PFSK-1 (cell line): ENCODE data around the gene ZP3.
A peak's percentile ranks its signal among the peaks of the same experiment; 100 is the strongest.

ENCODE experiments used
- FOXP2 ChIP-seq: optimal IDR thresholded peaks from 2 replicates; pipeline ENCODE3; 2011; ENCODE audit warnings: borderline replicate concordance, control low read depth, inconsistent platforms; ENCODE audit not compliant: insufficient read depth; ENCODE audit errors: extremely low read length, extremely low read depth
- POLR2AphosphoS5 ChIP-seq: IDR thresholded peaks from 2 replicates; pipeline ENCODE4 v1.6.1; 2012; ENCODE audit warnings: low read depth, mild to moderate bottlenecking, control low read depth, low read length, moderate library complexity
- REST ChIP-seq, 2 experiments: IDR thresholded peaks; 2 replicates each; pipeline versions ENCODE4 v1.6.1 to v1.8.0; 2011 to 2012; ENCODE audit warnings: low read depth in 2 of 2, low read length in 2 of 2, control low read depth in 1 of 2, inconsistent platforms in 1 of 2, mild to moderate bottlenecking in 1 of 2, moderate library complexity in 1 of 2; ENCODE audit not compliant: insufficient read depth in 1 of 2
- SIN3A ChIP-seq: IDR thresholded peaks from 2 replicates; pipeline ENCODE4 v1.6.1; 2012; ENCODE audit warnings: mild to moderate bottlenecking, low read length, moderate library complexity, borderline replicate concordance; ENCODE audit not compliant: insufficient read depth
- TAF1 ChIP-seq: IDR thresholded peaks from 2 replicates; pipeline ENCODE4 v1.6.1; 2012; ENCODE audit warnings: low read length, control low read depth, borderline replicate concordance; ENCODE audit not compliant: insufficient read depth

The ZP3 gene

GRCh38 chr7:76392531-76393115, 32.1 kb upstream of the ZP3 start:
- TF ChIP-seq POLR2AphosphoS5 (peak; percentile 41; the same call in 1 of the 2 replicates), FOXP2 (no peak)

GRCh38 chr7:76393116-76394031, 31.4 kb upstream of the ZP3 start:
- no peak; a peak in 1 of 4 replicates for TF ChIP-seq REST (IDR thresholded peaks at IDR 0.05; ENCODE audit: insufficient read depth in 1 of 2, low read depth in 2 of 2, low read length in 2 of 2)
- TF ChIP-seq FOXP2: peak; percentile 69
- peak; percentile 76; the same call in 1 of the 2 replicates for TF ChIP-seq POLR2AphosphoS5
- no peak for TF ChIP-seq TAF1

- TF ChIP-seq SIN3A (no peak), REST (IDR thresholded peaks at IDR 0.05; ENCODE audit: insufficient read depth in 1 of 2, low read depth in 2 of 2, low read length in 2 of 2) (no peak), FOXP2 (no peak), TAF1 (no peak), POLR2AphosphoS5 (no peak)
These were observed 29.8 kb upstream of the ZP3 start for GRCh38 chr7:76394957-76395356.

GRCh38 chr7:76395965-76396726, 28.6 kb upstream of the ZP3 start:
- TF ChIP-seq REST (IDR thresholded peaks at IDR 0.05; ENCODE audit: insufficient read depth in 1 of 2, low read depth in 2 of 2, low read length in 2 of 2) (no peak), TAF1 (no peak), POLR2AphosphoS5 (no peak), FOXP2 (no peak), SIN3A (no peak)

GRCh38 chr7:76396864-76397263, 27.9 kb upstream of the ZP3 start:
- TF ChIP-seq POLR2AphosphoS5: no peak
- no peak for TF ChIP-seq REST (IDR thresholded peaks at IDR 0.05; ENCODE audit: insufficient read depth in 1 of 2, low read depth in 2 of 2, low read length in 2 of 2)
- TF ChIP-seq TAF1: no peak
- no peak for TF ChIP-seq FOXP2
- TF ChIP-seq SIN3A: no peak
